ENCODE results near the gene NPFFR1.

NPFFR1 gene

DNA sequence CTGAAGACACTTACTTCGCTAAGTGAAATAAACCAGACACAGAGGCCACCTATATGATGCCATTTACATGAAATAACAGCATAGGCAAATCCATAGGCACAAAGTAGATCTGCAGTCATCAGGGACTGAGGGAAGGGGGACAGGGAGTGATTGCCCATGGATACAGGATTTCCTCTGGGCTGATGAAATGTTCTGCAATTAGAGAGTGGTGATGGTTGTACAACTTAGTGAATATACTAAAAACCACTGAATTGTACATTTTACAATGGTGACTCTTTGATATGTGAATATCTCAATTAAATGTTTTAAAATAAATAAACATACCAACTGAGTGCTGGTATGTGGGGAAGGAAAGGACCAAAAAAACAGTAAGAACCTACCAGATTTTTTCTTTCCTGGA is 70.9 kb downstream of the NPFFR1 start:
- DNase-seq: no peak

GRCh38 chr10:70212277-70212676 is 71.5 kb downstream of the NPFFR1 start:
- DNase-seq: no peak

DNA sequence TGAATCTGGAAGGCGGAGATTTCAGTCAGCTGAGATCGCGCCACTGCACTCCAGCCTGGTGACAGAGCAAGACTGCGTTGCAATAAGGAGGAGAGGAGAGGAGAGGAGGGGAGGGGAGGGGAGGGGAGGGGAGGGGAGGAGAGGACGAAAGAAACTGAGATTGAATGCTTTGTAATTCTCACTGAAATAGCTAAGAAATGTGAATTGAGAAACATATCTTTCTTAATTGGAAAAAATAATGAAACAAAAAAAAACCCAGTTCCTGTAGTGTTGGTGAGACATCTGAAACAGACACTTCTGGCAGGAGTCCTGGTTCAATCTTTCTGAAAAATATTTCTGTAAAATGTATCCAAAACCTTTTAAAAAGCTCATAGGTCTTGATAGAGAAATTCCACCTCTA is 77.0 kb downstream of the NPFFR1 start:
- no peak for DNase-seq

DNA sequence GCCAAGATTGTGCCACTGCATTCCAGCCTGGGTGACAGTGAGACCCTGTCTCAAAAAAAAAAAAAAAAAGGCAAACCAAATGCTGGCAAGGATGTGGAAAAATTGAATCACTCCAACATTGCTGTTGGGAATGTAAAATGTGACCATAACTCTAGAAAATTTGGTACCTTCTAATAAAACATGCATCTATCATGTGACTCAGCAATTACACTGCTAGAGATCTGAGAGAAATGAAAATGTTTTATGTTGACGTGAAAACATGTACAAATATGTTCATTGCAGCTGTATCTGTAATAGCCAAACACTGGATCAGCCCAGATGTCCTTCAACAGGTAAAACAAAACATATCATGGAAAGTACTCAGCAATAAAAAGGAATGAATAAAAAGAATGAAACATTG is 82.7 kb downstream of the NPFFR1 start:
- DNase-seq: no peak

DNA sequence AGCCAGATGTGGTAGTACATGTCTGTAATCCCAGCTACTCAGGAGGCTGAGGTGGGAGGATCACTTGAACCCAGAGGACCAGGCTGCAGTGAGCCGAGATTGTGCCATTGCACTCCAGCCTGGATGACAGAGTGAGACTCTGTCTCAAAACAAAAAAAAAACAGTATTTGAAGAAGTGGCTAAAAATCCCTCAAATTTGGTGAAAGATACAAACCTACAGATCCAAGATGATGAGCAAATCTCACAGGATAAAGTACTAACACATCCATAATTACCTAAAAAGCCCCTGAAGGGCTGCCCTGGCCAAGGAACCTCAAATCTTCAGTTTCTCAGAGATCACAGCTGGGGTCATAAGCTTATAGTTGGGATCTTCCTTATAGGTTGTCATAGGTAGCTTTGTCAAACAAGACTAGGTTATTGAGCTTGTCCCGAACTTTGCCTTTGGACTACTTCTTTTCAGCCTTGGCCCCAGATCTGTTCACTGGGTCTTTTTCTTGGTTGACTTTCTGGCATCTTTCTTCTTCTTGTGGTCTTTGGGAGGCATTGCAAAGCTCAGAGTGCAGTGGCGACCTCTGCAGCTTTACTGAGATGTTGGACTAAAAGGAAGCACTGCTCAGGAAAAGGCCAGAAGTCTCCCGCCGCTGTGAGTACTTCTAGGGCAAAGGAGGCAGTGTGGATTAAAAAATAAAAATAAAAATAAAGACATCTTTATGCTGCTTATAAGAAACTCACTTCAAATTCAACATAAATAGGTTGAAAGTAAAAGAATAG is 84.9 kb downstream of the NPFFR1 start:
- no peak for DNase-seq
